Heart left ventricle (tissue), 16 donors: ENCODE data around the gene VWC2L. TPM values are rescaled to one million over a fixed set of nuclear protein-coding genes. Genes with fewer than 3 reads are reported as not detected.

Experiments
- ATAC-seq, 4 donors: fragments of 200-7000 bp; cut with Tn5 transposase; one replicate each; pipeline ENCODE4 v1.9.1; 2020 to 2022; ENCODE audit warnings: moderate library complexity in 4 of 4, mild to moderate bottlenecking in 3 of 4, moderate number of reproducible peaks in 1 of 4
- DNase-seq, 5 donors: peaks; one replicate each; pipeline ENCODE4 v3.0.0-alpha.2; 2020
- H3K27ac ChIP-seq, 12 donors: fragments of 200-600 bp; sonication (generic) in 4 of 12; one replicate each; pipeline versions ENCODE4 v1.5.0 to v1.8.0; 2016 to 2022; ENCODE audit warnings: mild to moderate bottlenecking in 2 of 12
- H3K27me3 ChIP-seq, 9 donors: fragments of 200-600 bp; sonication (generic) in 2 of 9; one replicate each; pipeline versions ENCODE4 v1.5.1 to v1.8.0; 2016 to 2022; ENCODE audit warnings: mild to moderate bottlenecking in 3 of 9
- H3K36me3 ChIP-seq, 9 donors: fragments of 200-600 bp; sonication (generic) in 2 of 9; one replicate each; pipeline versions ENCODE4 v1.5.0 to v1.8.0; 2018 to 2022; ENCODE audit warnings: mild to moderate bottlenecking in 2 of 9
- H3K4me1 ChIP-seq, 12 donors: fragments of 200-600 bp; sonication (generic) in 4 of 12; one replicate each; pipeline versions ENCODE4 v1.5.0 to v1.8.0; 2016 to 2022; ENCODE audit warnings: mild to moderate bottlenecking in 3 of 12
- H3K4me3 ChIP-seq, 12 donors: fragments of 200-600 bp; sonication (generic) in 4 of 12; one replicate each; pipeline versions ENCODE4 v1.5.0 to v1.8.0; 2017 to 2022; ENCODE audit warnings: mild to moderate bottlenecking in 9 of 12, moderate library complexity in 4 of 12
- H3K9me3 ChIP-seq, 12 donors: fragments of 200-600 bp; sonication (generic) in 4 of 12; one replicate each; pipeline versions ENCODE4 v1.5.0 to v1.8.0; 2016 to 2022; ENCODE audit warnings: mild to moderate bottlenecking in 1 of 12
- CTCF ChIP-seq, 12 donors: fragments of 200-600 bp; sonication (generic) in 4 of 12; IDR thresholded peaks; one replicate each; pipeline versions ENCODE4 v1.5.0 to v1.8.0; 2018 to 2022; ENCODE audit warnings: antibody characterized with exemption in 12 of 12, mild to moderate bottlenecking in 5 of 12
- POLR2A ChIP-seq, 2 donors: fragments of 450-650 bp; IDR thresholded peaks; one replicate each; pipeline ENCODE4 v1.6.1; 2017; ENCODE audit warnings: antibody characterized with exemption in 2 of 2, mild to moderate bottlenecking in 2 of 2, moderate library complexity in 2 of 2
- WGBS, 4 donors: extraction: QIAGEN DNeasy Blood & Tissue Kit in 2 of 4; methylation state at CpG; one replicate each; pipeline versions ENCODE4 v1.1.5 to v1.1.7; 2013 to 2018; 5-methylcytosine and 5-hydroxymethylcytosine counted together
- intact Hi-C, 10 donors: fragments of 100-400 bp; cut with DNase I; formaldehyde crosslinking; loops; one replicate each; pipeline versions ENCODE4 v1.11.1 to v1.14.2; 2022
- polyA plus RNA-seq, 2 donors: library from polyadenylated mRNA; stranded (reverse); fragments of 200-250 nt; gene quantifications; one replicate each; pipeline ENCODE4 v1.2.3, GENCODE V29; 2013
- total RNA-seq, 9 donors: library from RNA; depleted of rRNA in 2 of 9; stranded (reverse); fragments of >200 nt in 2 of 9; fragmentation: NEBNext Ultra II Directional in 3 of 9; extraction: Animal tissue kit (Norgen Biotek cat#: 25700) in 3 of 9; gene quantifications; one replicate each; pipeline versions ENCODE4 v1.1.0 to v1.2.4, GENCODE V29; 2016 to 2023
- donor health status: ischemic (EF 13 %, LVEDD 7.1; RV severe dilation, severe dysfunction).
- donor health status: healthy with polysubstance abuse.
- donor health status: DM: no; HTN: yes; CAD: no.
- donor health status: DM: no; HTN: no; CAD: no.
- donor health status: ischemic (EF 25% LVEDD 6.9; RV normal size, moderate dysfunction).
- donor health status: ischemic (EF 25% LVEDD 5.7; RV mildly dilated, moderate dysfunction).
- donor health status: healthy.
- donor health status: DM: yes; HTN: yes; CAD: no.
- donor health status: ischemic (EF 35%, LVEDD 5.7; RV mildly dilated, moderate dysfunction).
- donor health status: nonischemic (EF 11% LVEDD 7.7; RV severe dilation, severe dysfunction).
- donor health status: DM: yes; HTN: yes; CAD: no.
- donor health status: PGD.
- donor health status: ischemic (EF 29% LVEDD 5.4; RV normal size, mild dysfunction).
- donor health status: nonischemic (EF 23%, LVEDD 6.1; RV moderate dilation, normal function).

Gene VWC2L
- total and polyA plus RNA-seq, 11 donors: 0.13 TPM; not detected in 10

- no peak for DNase-seq
Measured at GRCh38 chr2:214412679-214413078, 1.8 kb downstream of the VWC2L start.

GRCh38 chr2:214436470-214436869 lies 25.6 kb downstream of the VWC2L start:
- Histone ChIP-seq H3K27me3 (no peaks in the 10 kb centered on the region), H3K4me3 (no peak overlapping the region), H3K27ac (no peak overlapping the region), H3K36me3 (no peaks in the 10 kb centered on the region), H3K9me3 (no peaks in the 10 kb centered on the region), H3K4me1 (no peaks in the 10 kb centered on the region)
- intact Hi-C loops: no loop called here
- no peak for ATAC-seq
- no peak for DNase-seq
- no peak for TF ChIP-seq POLR2A (IDR thresholded peaks at IDR 0.05)
- no peak for TF ChIP-seq CTCF (IDR thresholded peaks at IDR 0.05)
- WGBS, 4 donors: 85 to 93% (median 91%) methylated on average over 4 of the region's 4 CpGs

More at GRCh38 chr2:214412679-214413078, 1.8 kb downstream of the VWC2L start:
- H3K4me1 ChIP-seq: no peaks in the 10 kb centered on the region
- H3K4me3 ChIP-seq: no peak overlapping the region
- no peak for TF ChIP-seq CTCF (IDR thresholded peaks at IDR 0.05)
- TF ChIP-seq POLR2A (IDR thresholded peaks at IDR 0.05): no peak
- H3K27ac ChIP-seq: no peak overlapping the region
- H3K27me3 ChIP-seq: no peaks in the 10 kb centered on the region
- no peak for ATAC-seq
- no peaks in the 10 kb centered on the region for H3K9me3 ChIP-seq
- WGBS, 4 donors: 68 to 77% (median 72%) methylated on average over 1 of the region's 1 CpG
- H3K36me3 ChIP-seq: no peaks in the 10 kb centered on the region
- intact Hi-C loops: no loop called here

GRCh38 chr2:214450118-214450894 lies 39.5 kb downstream of the VWC2L start:
- Histone ChIP-seq H3K9me3 (no peaks in the 10 kb centered on the region), H3K36me3 (no peaks in the 10 kb centered on the region), H3K27me3 (no peaks in the 10 kb centered on the region), H3K4me3 (no peak overlapping the region), H3K27ac (no peak overlapping the region), H3K4me1 (no peaks in the 10 kb centered on the region)
- WGBS, 4 donors: 82 to 93% (median 84%) methylated on average over 4 of the region's 4 CpGs
- intact Hi-C loops: no loop called here
- DNase-seq: no peak
- no peak for TF ChIP-seq CTCF (IDR thresholded peaks at IDR 0.05)
- no peak for TF ChIP-seq POLR2A (IDR thresholded peaks at IDR 0.05)
- ATAC-seq: no peak

- TF ChIP-seq POLR2A (IDR thresholded peaks at IDR 0.05) (no peak), CTCF (IDR thresholded peaks at IDR 0.05) (no peak)
- Histone ChIP-seq H3K4me1 (no peaks in the 10 kb centered on the region), H3K4me3 (no peak overlapping the region), H3K27ac (no peak overlapping the region), H3K27me3 (no peaks in the 10 kb centered on the region), H3K9me3 (no peaks in the 10 kb centered on the region), H3K36me3 (no peaks in the 10 kb centered on the region)
- DNase-seq: no peak
- intact Hi-C loops: no loop called here
- WGBS, 4 donors: 50 to 69% (median 64%) methylated on average over 2 of the region's 2 CpGs
- ATAC-seq: no peak
Measured at GRCh38 chr2:214451516-214452275, 40.8 kb downstream of the VWC2L start.
